Psoas muscle (tissue), 8 donors: Measurements from ENCODE around the gene C5orf63. TPM values are rescaled to one million over a fixed set of nuclear protein-coding genes. Genes with fewer than 3 reads are reported as not detected.

Source experiments
- ATAC-seq, 4 donors: fragments of 200-7000 bp; cut with Tn5 transposase; one replicate each; pipeline ENCODE4 v1.9.1; 2020; ENCODE audit warnings: moderate library complexity in 3 of 4, mild to moderate bottlenecking in 2 of 4
- DNase-seq, 2 donors: peaks; one replicate each; pipeline ENCODE4 v3.0.0-alpha.2; 2020
- H3K27ac ChIP-seq: fragments of 200-600 bp; one replicate; pipeline ENCODE4 v1.8.0; 2022
- H3K27me3 ChIP-seq, 3 donors: fragments of 200-600 bp in 1 of 3; one replicate each; pipeline versions ENCODE4 v1.6.1 to v1.8.0; 2013 to 2022; ENCODE audit warnings: low read length in 2 of 3, mild to moderate bottlenecking in 2 of 3, moderate library complexity in 1 of 3; ENCODE audit not compliant: insufficient read depth in 3 of 3
- H3K36me3 ChIP-seq, 2 donors: fragments of 200-600 bp in 1 of 2; one replicate each; pipeline versions ENCODE4 v1.6.1 to v1.8.0; 2013 to 2022; ENCODE audit warnings: low read depth in 1 of 2, mild to moderate bottlenecking in 1 of 2, moderate library complexity in 1 of 2; ENCODE audit not compliant: insufficient read depth in 1 of 2
- H3K4me1 ChIP-seq: fragments of 200-600 bp; one replicate; pipeline ENCODE4 v1.8.0; 2022
- H3K4me3 ChIP-seq: fragments of 200-600 bp; one replicate; pipeline ENCODE4 v1.8.0; 2022; ENCODE audit warnings: mild to moderate bottlenecking
- H3K9me3 ChIP-seq: fragments of 200-600 bp; one replicate; pipeline ENCODE4 v1.8.0; 2022
- WGBS, 3 donors: extraction: QIAGEN DNeasy Blood & Tissue Kit; methylation state at CpG; one replicate each; pipeline versions ENCODE4 v1.1.6 to v1.1.7; 2013; 5-methylcytosine and 5-hydroxymethylcytosine counted together
- intact Hi-C, 2 donors: fragments of 100-400 bp; cut with DNase I; formaldehyde crosslinking; loops; one replicate each; pipeline versions ENCODE4 v1.11.0 to v1.14.2; 2022
- polyA plus RNA-seq, 3 donors: library from polyadenylated mRNA; stranded (reverse); fragments of 200-250 nt; gene quantifications; one replicate each; pipeline ENCODE4 v1.2.3, GENCODE V29; 2013
- total RNA-seq, 4 donors: library from RNA; stranded (reverse); fragmentation: NEBNext Ultra II Directional in 2 of 4; extraction: Animal tissue kit (Norgen Biotek cat#: 25700) in 2 of 4; gene quantifications; one replicate each; pipeline versions ENCODE4 v1.2.1 to v1.2.4, GENCODE V29; 2021 to 2023
- TF ChIP-seq, protein P1 (sequence below): fragments of 200-600 bp; IDR thresholded peaks from one replicate; pipeline ENCODE4 v1.8.0; 2022; ENCODE audit warnings: antibody characterized with exemption
- donor health status: healthy with polysubstance abuse.
- donor health status: DM: no; HTN: no; CAD: no; lungs with moderate emphysema.
- donor health status: Bipolar disorder and iron deficiency.
- donor health status: healthy.
- donor health status: DM: yes; HTN: yes; CAD: no.
- donor health status: DM: no; HTN: no; CAD: no.
- donor health status: DM: no; HTN: no; CAD: no.
- donor health status: DM: yes; HTN: yes; CAD: no.

Gene C5orf63
- total and polyA plus RNA-seq, 7 donors: 2.4 to 7.6 (median 6.4) TPM

DNA sequence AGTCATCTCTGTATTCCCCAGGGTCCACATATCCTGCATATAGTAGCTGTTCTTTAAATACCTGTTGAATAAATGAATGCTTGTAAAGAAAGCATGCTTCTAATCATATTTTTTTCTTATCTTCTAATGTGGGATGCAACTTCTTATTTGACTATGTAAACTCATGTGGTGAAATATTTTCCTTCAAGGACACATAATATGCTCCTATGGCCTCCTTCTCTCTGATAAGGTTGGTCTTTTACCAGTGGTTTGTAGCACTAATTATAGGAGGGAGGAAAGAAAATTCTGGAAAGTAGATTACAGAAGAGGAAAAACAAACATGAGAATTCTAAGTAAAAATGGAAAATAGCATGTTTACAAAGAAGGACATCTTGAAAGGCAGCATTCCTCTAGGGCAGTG, 28.6 kb upstream of the C5orf63 start:
- intact Hi-C loops: no loop called here
- Histone ChIP-seq H3K9me3 (no peaks in the 10 kb centered on the region), H3K27me3 (peaks cover 0 to 2% (median 0%) of the 10 kb centered on the region in 3 donors), H3K27ac (no peak overlapping the region), H3K36me3 (no peaks in the 10 kb centered on the region), H3K4me3 (no peak overlapping the region), H3K4me1 (no peaks in the 10 kb centered on the region)
- TF ChIP-seq, protein P1, sequence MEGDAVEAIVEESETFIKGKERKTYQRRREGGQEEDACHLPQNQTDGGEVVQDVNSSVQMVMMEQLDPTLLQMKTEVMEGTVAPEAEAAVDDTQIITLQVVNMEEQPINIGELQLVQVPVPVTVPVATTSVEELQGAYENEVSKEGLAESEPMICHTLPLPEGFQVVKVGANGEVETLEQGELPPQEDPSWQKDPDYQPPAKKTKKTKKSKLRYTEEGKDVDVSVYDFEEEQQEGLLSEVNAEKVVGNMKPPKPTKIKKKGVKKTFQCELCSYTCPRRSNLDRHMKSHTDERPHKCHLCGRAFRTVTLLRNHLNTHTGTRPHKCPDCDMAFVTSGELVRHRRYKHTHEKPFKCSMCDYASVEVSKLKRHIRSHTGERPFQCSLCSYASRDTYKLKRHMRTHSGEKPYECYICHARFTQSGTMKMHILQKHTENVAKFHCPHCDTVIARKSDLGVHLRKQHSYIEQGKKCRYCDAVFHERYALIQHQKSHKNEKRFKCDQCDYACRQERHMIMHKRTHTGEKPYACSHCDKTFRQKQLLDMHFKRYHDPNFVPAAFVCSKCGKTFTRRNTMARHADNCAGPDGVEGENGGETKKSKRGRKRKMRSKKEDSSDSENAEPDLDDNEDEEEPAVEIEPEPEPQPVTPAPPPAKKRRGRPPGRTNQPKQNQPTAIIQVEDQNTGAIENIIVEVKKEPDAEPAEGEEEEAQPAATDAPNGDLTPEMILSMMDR: no peak
- no peak for DNase-seq
- ATAC-seq: no peak

DNA sequence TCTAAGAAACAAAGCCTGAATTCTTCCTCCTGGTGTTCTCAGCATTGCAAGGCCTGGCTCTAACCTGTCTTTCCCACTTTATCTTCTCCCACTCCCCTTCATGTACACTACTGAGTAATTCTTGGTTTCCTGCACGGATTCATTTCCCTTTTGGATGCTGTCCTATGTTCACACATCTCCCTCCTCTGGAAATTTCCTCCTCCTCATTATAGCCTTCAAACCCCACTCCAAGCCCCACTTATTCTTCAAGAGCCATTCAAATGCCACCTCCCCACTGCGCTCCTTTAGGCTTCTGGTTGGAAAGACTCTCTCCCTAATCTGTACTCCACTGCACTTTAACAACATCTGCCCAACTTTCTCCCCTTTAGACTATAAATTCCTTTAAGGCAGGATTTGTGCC, 28.2 kb upstream of the C5orf63 start:
- no peak overlapping the region for H3K27ac ChIP-seq
- H3K9me3 ChIP-seq: no peaks in the 10 kb centered on the region
- no peaks in the 10 kb centered on the region for H3K36me3 ChIP-seq
- WGBS, 3 donors: 65 to 77% (median 69%) methylated on average over 2 of the region's 2 CpGs
- DNase-seq (no peak), ATAC-seq (no peak)
- H3K4me3 ChIP-seq: no peak overlapping the region
- TF ChIP-seq, protein P1: no peak
- no peaks in the 10 kb centered on the region for H3K4me1 ChIP-seq
- H3K27me3 ChIP-seq: peaks cover 0 to 2% (median 0%) of the 10 kb centered on the region in 3 donors
- intact Hi-C loops: no loop called here

DNA sequence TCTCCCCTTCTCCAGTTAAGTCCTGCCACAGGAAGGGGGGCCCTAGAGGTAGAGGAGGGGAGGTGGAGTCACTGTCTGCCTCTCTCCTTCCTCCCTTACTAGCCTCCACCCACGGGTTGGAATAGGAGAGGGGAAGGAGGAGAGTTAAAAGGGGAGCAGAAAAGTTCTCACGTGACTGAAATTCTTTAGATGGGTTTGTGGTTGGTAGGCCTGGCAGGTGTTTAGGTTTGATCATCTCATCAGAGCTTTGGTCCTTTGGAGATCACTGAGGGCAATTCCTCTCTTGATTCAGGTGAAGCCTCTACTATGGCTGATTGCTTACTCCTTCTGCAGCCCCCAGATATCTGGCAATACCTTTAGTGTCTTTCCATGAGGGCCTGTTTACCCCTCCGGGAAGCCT, 24.9 kb upstream of the C5orf63 start:
- intact Hi-C loops: no loop called here
- TF ChIP-seq, protein P1: no peak
- DNase-seq (no peak), ATAC-seq (no peak)
- Histone ChIP-seq H3K27ac (no peak overlapping the region), H3K27me3 (peaks cover 0 to 2% (median 0%) of the 10 kb centered on the region in 3 donors), H3K4me3 (no peak overlapping the region), H3K9me3 (no peaks in the 10 kb centered on the region), H3K4me1 (no peaks in the 10 kb centered on the region), H3K36me3 (no peaks in the 10 kb centered on the region)
- WGBS, 3 donors: 54 to 76% (median 69%) methylated on average over 2 to 3 of the region's 3 CpGs

DNA sequence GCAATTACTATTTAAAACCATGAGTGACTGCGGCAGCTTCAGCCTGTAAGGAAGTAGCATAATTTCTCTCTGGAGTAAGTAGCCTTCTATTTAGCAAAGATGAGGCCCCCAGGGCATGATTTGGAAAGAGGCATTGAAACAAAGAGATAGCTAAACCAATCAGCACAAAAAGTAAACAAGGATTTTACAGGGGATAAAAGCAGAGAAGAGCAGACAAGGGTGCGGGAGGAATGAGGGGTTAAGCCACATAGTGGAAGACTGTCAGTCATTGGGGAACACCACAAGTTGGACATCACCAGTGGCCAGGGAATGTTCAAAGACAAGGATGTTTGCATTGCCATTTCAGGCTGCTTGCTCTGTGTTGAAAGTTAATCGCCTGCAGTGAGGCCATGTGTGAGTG, 24.0 kb upstream of the C5orf63 start:
- Histone ChIP-seq H3K36me3 (no peaks in the 10 kb centered on the region), H3K4me1 (no peaks in the 10 kb centered on the region), H3K27me3 (peaks cover 0 to 2% (median 0%) of the 10 kb centered on the region in 3 donors), H3K9me3 (no peaks in the 10 kb centered on the region), H3K27ac (no peak overlapping the region), H3K4me3 (no peak overlapping the region)
- 74 to 80% (median 77%) methylated on average over 3 of the region's 3 CpGs for WGBS, 3 donors
- intact Hi-C loops: no loop called here
- no peak for ATAC-seq
- TF ChIP-seq, protein P1: no peak
- no peak for DNase-seq

DNA sequence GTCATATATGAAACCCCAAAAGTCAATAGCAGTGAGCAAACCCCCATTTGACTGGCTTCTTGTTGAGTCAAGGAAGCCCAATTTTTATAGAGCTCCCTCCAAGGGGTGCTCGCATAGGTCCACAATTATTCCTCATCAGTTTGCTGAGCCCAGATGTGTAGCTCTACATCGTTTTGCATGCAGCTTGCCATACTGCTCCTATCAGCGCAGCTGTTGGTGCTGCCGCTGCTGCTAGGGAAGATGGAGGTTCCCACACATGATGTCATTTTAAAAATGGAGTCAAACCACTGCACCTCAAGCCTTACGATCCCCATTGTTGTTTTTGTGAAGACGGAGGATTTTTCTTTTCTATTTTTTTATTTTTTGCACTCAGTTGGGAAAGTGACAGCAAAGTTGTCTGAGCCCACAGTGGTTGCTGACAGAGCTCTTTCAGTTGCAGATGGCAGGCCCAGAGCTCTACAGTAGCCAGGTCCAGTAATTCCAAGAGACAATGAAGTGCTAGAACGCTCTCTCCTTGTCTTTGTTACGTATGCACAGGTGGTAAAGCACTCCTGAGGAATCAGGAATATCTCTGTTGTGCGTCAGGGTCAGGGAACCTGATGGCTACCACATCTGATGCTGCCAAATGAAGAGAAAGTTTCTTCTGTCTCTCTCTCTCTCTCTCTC, 23.2 kb upstream of the C5orf63 start:
- Histone ChIP-seq H3K27me3 (peaks cover 0 to under 1% (median 0%) of the 10 kb centered on the region in 3 donors), H3K36me3 (no peaks in the 10 kb centered on the region), H3K4me1 (no peaks in the 10 kb centered on the region), H3K9me3 (no peaks in the 10 kb centered on the region), H3K4me3 (no peak overlapping the region), H3K27ac (no peak overlapping the region)
- intact Hi-C loops: no loop called here
- TF ChIP-seq, protein P1: no peak
- 64 to 70% (median 67%) methylated on average over 9 of the region's 9 CpGs for WGBS, 3 donors
- DNase-seq (no peak), ATAC-seq (no peak)
